Measurements from ENCODE around the gene PDSS1. TPM values are rescaled to one million over a fixed set of nuclear protein-coding genes. Genes with fewer than 3 reads are reported as not detected.

Gene PDSS1
- polyA plus RNA-seq, 3 donors, result 12.1 to 13.1 (median 12.6) TPM

DNA sequence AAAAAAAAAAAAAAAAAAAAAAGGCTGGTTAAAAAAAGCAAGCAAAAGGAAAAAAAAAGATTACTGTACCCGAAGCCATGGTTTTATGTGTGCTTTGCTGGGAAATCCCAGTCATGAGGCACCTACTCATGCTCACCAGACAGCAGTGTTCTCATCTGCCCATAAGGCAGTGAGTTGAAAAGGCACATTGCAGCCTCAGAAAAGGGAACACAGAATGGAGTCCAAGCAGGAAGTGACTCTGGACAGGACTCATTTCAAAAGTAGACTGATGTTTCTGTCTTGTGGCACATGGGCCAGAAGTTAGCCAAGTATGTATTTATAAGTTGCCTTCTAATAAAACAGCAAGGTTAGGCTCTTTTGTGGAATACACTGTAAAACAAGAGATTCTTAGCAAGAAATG lies 40.2 kb downstream of the PDSS1 start:
- Histone ChIP-seq H3K79me2 (ENCODE audit: insufficient read depth, low read length) (no peaks in the 10 kb centered on the region), H3K27ac (ENCODE audit: low read depth in 1 of 2, low read length in 2 of 2) (peak overlapping the region; percentile 63 to 81), H3K27me3 (ENCODE audit: control insufficient read depth in 2 of 2, insufficient read depth in 2 of 2, low read length in 2 of 2) (no peaks in the 10 kb centered on the region), H4K20me1 (ENCODE audit: insufficient read depth, low read length) (peaks cover under 1% of the 10 kb centered on the region), H3K9ac (ENCODE audit: insufficient read depth, low read length, poor library complexity, severe bottlenecking) (no peak overlapping the region), H3K36me3 (replicated peaks in 1 of 2; ENCODE audit: control insufficient read depth in 1 of 2, insufficient read depth in 2 of 2, low read length in 2 of 2) (peaks cover 71 to 96% of the 10 kb centered on the region in 2 donors), H3K9me3 (replicated peaks in 1 of 2; ENCODE audit: control insufficient read depth in 1 of 2, insufficient read depth in 1 of 2, low read length in 2 of 2) (no peaks in the 10 kb centered on the region), H3K4me1 (ENCODE audit: control insufficient read depth in 1 of 2, insufficient read depth in 2 of 2, low read length in 2 of 2) (peaks cover 4 to 7% of the 10 kb centered on the region in 2 donors), H2AFZ (ENCODE audit: insufficient read depth, low read depth, low read length, poor library complexity, severe bottlenecking) (no peak overlapping the region), H3K4me3 (replicated peaks in 1 of 3; ENCODE audit: low read depth in 2 of 3, low read length in 3 of 3) (no peak overlapping the region), H3K4me2 (replicated peaks; ENCODE audit: extremely low read depth, low read length, poor library complexity, severe bottlenecking) (no peak overlapping the region)
- intact Hi-C loops (cut with micrococcal nuclease), result no loop called here
- no peak overlapping the region for H3K4me3 Mint-ChIP-seq
- H3K27ac Mint-ChIP-seq, result peak overlapping the region; percentile 80 to 90 (median 85)
- no CpG with 5 or more reads among the region's 1 CpG for WGBS (ENCODE audit: insufficient coverage)
- TF ChIP-seq, protein P1, sequence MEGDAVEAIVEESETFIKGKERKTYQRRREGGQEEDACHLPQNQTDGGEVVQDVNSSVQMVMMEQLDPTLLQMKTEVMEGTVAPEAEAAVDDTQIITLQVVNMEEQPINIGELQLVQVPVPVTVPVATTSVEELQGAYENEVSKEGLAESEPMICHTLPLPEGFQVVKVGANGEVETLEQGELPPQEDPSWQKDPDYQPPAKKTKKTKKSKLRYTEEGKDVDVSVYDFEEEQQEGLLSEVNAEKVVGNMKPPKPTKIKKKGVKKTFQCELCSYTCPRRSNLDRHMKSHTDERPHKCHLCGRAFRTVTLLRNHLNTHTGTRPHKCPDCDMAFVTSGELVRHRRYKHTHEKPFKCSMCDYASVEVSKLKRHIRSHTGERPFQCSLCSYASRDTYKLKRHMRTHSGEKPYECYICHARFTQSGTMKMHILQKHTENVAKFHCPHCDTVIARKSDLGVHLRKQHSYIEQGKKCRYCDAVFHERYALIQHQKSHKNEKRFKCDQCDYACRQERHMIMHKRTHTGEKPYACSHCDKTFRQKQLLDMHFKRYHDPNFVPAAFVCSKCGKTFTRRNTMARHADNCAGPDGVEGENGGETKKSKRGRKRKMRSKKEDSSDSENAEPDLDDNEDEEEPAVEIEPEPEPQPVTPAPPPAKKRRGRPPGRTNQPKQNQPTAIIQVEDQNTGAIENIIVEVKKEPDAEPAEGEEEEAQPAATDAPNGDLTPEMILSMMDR (IDR thresholded peaks at IDR 0.05), result no peak
- peaks cover 5% of the 10 kb centered on the region for H3K4me1 Mint-ChIP-seq
- no peaks in the 10 kb centered on the region for H3K9me3 Mint-ChIP-seq
- H3K36me3 Mint-ChIP-seq, result peaks cover 76 to 94% of the 10 kb centered on the region in 2 donors
- DNase-seq, result peak; percentile 74 to 96 (median 82)
- no peaks in the 10 kb centered on the region for H3K27me3 Mint-ChIP-seq (ENCODE audit: low read depth in 3 of 3)

GRCh38 chr10:26738301-26738911 lies 40.9 kb downstream of the PDSS1 start:
- TF ChIP-seq, protein P1 (IDR thresholded peaks at IDR 0.05), result no peak
- Histone ChIP-seq H3K4me2 (replicated peaks; ENCODE audit: extremely low read depth, low read length, poor library complexity, severe bottlenecking) (no peak overlapping the region), H2AFZ (ENCODE audit: insufficient read depth, low read depth, low read length, poor library complexity, severe bottlenecking) (no peak overlapping the region), H3K4me3 (replicated peaks in 1 of 3; ENCODE audit: low read depth in 2 of 3, low read length in 3 of 3) (no peak overlapping the region), H3K36me3 (replicated peaks in 1 of 2; ENCODE audit: control insufficient read depth in 1 of 2, insufficient read depth in 2 of 2, low read length in 2 of 2) (peaks cover 71 to 96% of the 10 kb centered on the region in 2 donors), H3K79me2 (ENCODE audit: insufficient read depth, low read length) (no peaks in the 10 kb centered on the region), H3K4me1 (ENCODE audit: control insufficient read depth in 1 of 2, insufficient read depth in 2 of 2, low read length in 2 of 2) (peaks cover 4 to 7% of the 10 kb centered on the region in 2 donors), H3K27me3 (ENCODE audit: control insufficient read depth in 2 of 2, insufficient read depth in 2 of 2, low read length in 2 of 2) (no peaks in the 10 kb centered on the region), H3K9me3 (replicated peaks in 1 of 2; ENCODE audit: control insufficient read depth in 1 of 2, insufficient read depth in 1 of 2, low read length in 2 of 2) (no peaks in the 10 kb centered on the region), H3K27ac (ENCODE audit: low read depth in 1 of 2, low read length in 2 of 2) (peak overlapping the region in 1 of 2 donors; percentile 81), H3K9ac (ENCODE audit: insufficient read depth, low read length, poor library complexity, severe bottlenecking) (no peak overlapping the region), H4K20me1 (ENCODE audit: insufficient read depth, low read length) (peaks cover 7% of the 10 kb centered on the region)
- Mint-ChIP-seq H3K9me3 (no peaks in the 10 kb centered on the region), H3K27ac (peak overlapping the region in 6 of 7 donors; percentile 30 to 90 (median 78)), H3K27me3 (ENCODE audit: low read depth in 3 of 3) (no peaks in the 10 kb centered on the region), H3K4me3 (no peak overlapping the region), H3K4me1 (peaks cover 5% of the 10 kb centered on the region), H3K36me3 (peaks cover 74 to 94% of the 10 kb centered on the region in 2 donors)
- WGBS (ENCODE audit: insufficient coverage), result no CpG with 5 or more reads among the region's 5 CpGs
- no peak for DNase-seq
- intact Hi-C loops (cut with micrococcal nuclease), result no loop called here

Data from CD14-positive monocyte (primary cell).